MM.1S (cell line): ENCODE measurements around the gene BCAP31.

Source experiments
- EZH2phosphoT487 ChIP-seq: fragments of 300-600 bp; sonication (generic); IDR thresholded peaks from 2 replicates; pipeline ENCODE4 v1.6.1; 2018; ENCODE audit warnings: antibody characterized with exemption, low read length
- TF ChIP-seq, protein P1 (sequence below): fragments of 300-600 bp; sonication (generic); IDR thresholded peaks from 2 replicates; pipeline ENCODE4 v1.5.1; 2016; ENCODE audit warnings: antibody characterized with exemption, low read length, mixed read lengths

DNA sequence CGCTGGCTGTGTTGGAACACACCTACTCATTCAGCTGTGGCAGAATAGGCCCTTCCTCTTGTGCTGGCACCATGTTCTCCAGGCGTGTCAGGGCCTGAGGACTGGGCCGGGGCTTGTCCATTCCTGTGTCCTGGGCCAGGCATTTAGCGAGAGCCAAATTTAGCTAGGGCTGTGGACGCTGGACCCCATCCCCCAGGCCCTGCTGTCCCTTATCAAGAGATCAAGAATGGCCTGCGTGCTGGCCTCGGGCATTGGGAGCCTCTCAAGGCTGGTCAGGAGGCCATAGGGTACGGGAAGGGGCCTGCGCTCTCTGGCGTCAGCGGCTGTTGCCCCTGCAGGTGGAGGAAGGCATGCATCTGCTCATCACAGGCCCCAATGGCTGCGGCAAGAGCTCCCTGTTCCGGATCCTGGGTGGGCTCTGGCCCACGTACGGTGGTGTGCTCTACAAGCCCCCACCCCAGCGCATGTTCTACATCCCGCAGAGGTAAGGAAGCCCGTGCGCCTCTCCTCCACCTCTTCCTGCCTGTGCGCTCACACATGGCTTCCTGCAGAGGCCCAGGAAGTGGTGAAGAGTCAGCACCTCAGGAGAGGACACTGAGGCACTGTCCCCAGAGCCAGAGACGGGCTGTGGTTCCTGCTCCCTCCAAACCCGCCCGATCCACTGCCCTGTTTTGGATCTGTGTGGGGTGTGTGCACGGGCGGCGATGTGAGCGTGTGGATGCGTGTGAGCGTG, 15.7 kb upstream of the BCAP31 start:
- TF ChIP-seq EZH2phosphoT487: no peak
- TF ChIP-seq, protein P1, sequence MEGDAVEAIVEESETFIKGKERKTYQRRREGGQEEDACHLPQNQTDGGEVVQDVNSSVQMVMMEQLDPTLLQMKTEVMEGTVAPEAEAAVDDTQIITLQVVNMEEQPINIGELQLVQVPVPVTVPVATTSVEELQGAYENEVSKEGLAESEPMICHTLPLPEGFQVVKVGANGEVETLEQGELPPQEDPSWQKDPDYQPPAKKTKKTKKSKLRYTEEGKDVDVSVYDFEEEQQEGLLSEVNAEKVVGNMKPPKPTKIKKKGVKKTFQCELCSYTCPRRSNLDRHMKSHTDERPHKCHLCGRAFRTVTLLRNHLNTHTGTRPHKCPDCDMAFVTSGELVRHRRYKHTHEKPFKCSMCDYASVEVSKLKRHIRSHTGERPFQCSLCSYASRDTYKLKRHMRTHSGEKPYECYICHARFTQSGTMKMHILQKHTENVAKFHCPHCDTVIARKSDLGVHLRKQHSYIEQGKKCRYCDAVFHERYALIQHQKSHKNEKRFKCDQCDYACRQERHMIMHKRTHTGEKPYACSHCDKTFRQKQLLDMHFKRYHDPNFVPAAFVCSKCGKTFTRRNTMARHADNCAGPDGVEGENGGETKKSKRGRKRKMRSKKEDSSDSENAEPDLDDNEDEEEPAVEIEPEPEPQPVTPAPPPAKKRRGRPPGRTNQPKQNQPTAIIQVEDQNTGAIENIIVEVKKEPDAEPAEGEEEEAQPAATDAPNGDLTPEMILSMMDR: no peak
